ENCODE measurements around the gene ZNF208.
"Not testable (repeated sequence)": the region's sequence is repeated elsewhere in the genome, so short reads cannot be mapped to it uniquely, and the experiment has no call there.

Gene ZNF208

GRCh38 chr19:21884786-21885185, 126.0 kb downstream of the ZNF208 start:
- not testable (repeated sequence) for DNase-seq (ENCODE audit: low read depth in 2 of 2)

GRCh38 chr19:21883516-21883915, 127.2 kb downstream of the ZNF208 start:
- DNase-seq (ENCODE audit: low read depth in 2 of 2): no peak

Measured in activated CD8-positive, alpha-beta memory T cell treated with anti-CD3 and anti-CD28 coated beads for 4 hours (primary cell).